ENCODE data around the gene SRPRA. TPM values are rescaled to one million over a fixed set of nuclear protein-coding genes. Genes with fewer than 3 reads are reported as not detected.

Gene SRPRA
- total and polyA plus RNA-seq, 3 experiments from 2014 or later, result 157 to 168 (median 157) TPM

DNA sequence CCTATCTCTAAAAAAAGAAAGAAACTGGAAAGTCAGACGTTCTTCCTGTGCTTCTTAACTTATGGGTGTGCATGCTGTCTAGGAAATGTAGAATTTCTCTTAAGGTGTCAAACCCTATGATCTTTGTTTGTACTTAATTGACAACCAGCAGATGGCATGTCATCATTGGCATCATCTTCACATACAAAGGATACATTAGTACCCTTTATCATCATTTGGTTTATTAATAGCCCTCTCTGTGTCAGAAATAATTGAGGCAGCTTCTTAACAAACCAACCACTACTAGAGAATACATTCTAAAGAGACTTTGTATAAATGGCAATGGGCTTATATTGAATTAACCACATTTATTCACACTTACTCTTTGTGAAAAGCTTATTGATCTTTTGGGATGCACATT lies 13.9 kb downstream of the SRPRA start:
- H3K27me3 ChIP-seq (ENCODE audit: insufficient read depth, low read length, poor library complexity, severe bottlenecking), result no peaks in the 10 kb centered on the region
- Mint-ChIP-seq H3K9me3 (no peaks in the 10 kb centered on the region), H3K27me3 (no peaks in the 10 kb centered on the region), H3K4me3 (no peak overlapping the region), H3K27ac (peak overlapping the region in 2 of 8 donors; percentile 26 to 37), H3K36me3 (peaks cover 0 to 57% (median 8%) of the 10 kb centered on the region in 3 donors), H3K4me1 (no peaks in the 10 kb centered on the region)
- H3K4me1 ChIP-seq (ENCODE audit: insufficient read depth, low read length), result no peaks in the 10 kb centered on the region
- CTCF ChIA-PET, result no interaction called here
- no peak overlapping the region for H3K4me3 ChIP-seq (ENCODE audit: low read length)
- DNase-seq, result no peak
- H3K36me3 ChIP-seq (ENCODE audit: insufficient read depth, low read length), result no peaks in the 10 kb centered on the region
- POLR2A ChIA-PET, result no interaction called here
- no peaks in the 10 kb centered on the region for H3K9me3 ChIP-seq (ENCODE audit: low read length)
- H3K27ac ChIP-seq (ENCODE audit: low read depth, low read length), result no peak overlapping the region

DNA sequence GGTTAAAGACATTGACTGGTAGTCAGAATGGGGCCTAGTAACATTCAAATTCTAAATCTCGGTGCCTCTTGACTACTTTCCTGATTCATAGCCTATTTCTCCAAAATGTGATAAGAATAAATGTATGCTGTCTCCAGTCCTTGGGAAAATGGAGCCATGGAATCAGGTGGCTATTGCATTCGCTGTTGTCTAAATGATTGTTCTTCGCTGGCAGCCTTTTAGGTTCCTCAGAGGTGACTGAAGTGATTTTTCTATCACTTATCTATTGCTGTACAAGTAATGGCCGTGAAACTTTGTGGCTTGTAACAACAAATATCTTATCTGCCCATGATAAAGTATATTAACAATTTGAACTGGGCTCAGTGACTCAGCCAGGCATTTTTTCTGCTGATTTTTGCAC lies 15.4 kb downstream of the SRPRA start:
- Mint-ChIP-seq H3K36me3 (peaks cover 0 to 56% (median 8%) of the 10 kb centered on the region in 3 donors), H3K4me1 (no peaks in the 10 kb centered on the region), H3K4me3 (no peak overlapping the region), H3K9me3 (no peaks in the 10 kb centered on the region), H3K27me3 (no peaks in the 10 kb centered on the region), H3K27ac (peak overlapping the region in 1 of 8 donors; percentile 21)
- ChIA-PET CTCF (interaction anchor here (1.0 to 1.1 kb wide), 2 partner anchors 9 to 15 kb away, joined by 3 read pairs; partner anchors contain the start of gene SRPRA), POLR2A (no interaction called here)
- no peaks in the 10 kb centered on the region for H3K27me3 ChIP-seq (ENCODE audit: insufficient read depth, low read length, poor library complexity, severe bottlenecking)
- no peaks in the 10 kb centered on the region for H3K9me3 ChIP-seq (ENCODE audit: low read length)
- H3K27ac ChIP-seq (ENCODE audit: low read depth, low read length), result no peak overlapping the region
- H3K36me3 ChIP-seq (ENCODE audit: insufficient read depth, low read length), result no peaks in the 10 kb centered on the region
- no peak for DNase-seq
- no peak overlapping the region for H3K4me3 ChIP-seq (ENCODE audit: low read length)
- H3K4me1 ChIP-seq (ENCODE audit: insufficient read depth, low read length), result no peaks in the 10 kb centered on the region

DNA sequence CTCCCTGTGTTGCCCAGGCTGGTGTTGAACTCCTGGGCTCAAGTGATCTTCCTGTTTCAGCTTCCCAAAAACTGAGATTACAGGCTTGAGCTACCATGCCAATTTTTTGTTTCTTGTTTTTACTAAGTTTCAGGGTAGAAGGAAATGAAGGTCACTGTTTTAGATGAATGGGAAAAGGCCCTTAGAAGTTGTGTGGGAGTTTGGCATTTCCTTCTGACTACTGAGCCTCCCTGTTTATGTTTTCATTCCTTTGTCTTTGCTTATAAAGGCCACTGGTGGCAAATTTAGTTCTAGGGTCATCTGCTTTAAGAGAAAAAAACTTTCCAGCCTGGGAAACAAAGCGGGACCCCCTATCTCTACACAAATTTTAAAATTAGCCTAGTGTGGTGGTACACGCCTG lies 22.1 kb downstream of the SRPRA start:
- Mint-ChIP-seq H3K4me3 (no peak overlapping the region), H3K27me3 (no peaks in the 10 kb centered on the region), H3K9me3 (no peaks in the 10 kb centered on the region), H3K36me3 (peaks cover 0 to 50% (median 10%) of the 10 kb centered on the region in 3 donors), H3K27ac (no peak overlapping the region), H3K4me1 (no peaks in the 10 kb centered on the region)
- H3K4me3 ChIP-seq (ENCODE audit: low read length), result no peak overlapping the region
- no peak overlapping the region for H3K27ac ChIP-seq (ENCODE audit: low read depth, low read length)
- no peaks in the 10 kb centered on the region for H3K27me3 ChIP-seq (ENCODE audit: insufficient read depth, low read length, poor library complexity, severe bottlenecking)
- CTCF ChIA-PET, result no interaction called here
- H3K4me1 ChIP-seq (ENCODE audit: insufficient read depth, low read length), result no peaks in the 10 kb centered on the region
- POLR2A ChIA-PET, result no interaction called here
- DNase-seq, result no peak
- H3K9me3 ChIP-seq (ENCODE audit: low read length), result no peaks in the 10 kb centered on the region
- H3K36me3 ChIP-seq (ENCODE audit: insufficient read depth, low read length), result no peaks in the 10 kb centered on the region

DNA sequence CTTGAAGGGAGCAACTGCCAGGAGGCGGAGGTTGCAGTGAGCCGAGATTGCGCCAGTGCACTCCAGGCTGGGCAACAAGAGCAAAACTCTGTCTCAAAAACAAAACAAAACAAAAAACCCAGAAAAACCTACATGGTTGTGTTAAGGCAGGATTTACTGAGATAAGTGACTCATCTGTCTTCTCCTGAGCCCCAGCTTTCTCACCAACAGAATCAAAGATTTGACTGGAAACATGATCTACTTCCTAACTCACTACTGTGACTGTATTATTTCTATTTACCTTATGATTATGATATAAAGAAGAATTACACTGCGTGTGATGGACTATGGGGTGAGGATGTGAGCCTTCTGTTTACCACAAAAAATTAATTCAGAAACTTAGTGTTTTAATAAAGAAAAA lies 35.3 kb downstream of the SRPRA start:
- Histone ChIP-seq H3K27me3 (ENCODE audit: insufficient read depth, low read length, poor library complexity, severe bottlenecking) (no peaks in the 10 kb centered on the region), H3K4me3 (ENCODE audit: low read length) (no peak overlapping the region), H3K27ac (ENCODE audit: low read depth, low read length) (no peak overlapping the region), H3K4me1 (ENCODE audit: insufficient read depth, low read length) (no peaks in the 10 kb centered on the region), H3K36me3 (ENCODE audit: insufficient read depth, low read length) (no peaks in the 10 kb centered on the region), H3K9me3 (ENCODE audit: low read length) (no peaks in the 10 kb centered on the region)
- DNase-seq, result no peak
- Mint-ChIP-seq H3K27me3 (no peaks in the 10 kb centered on the region), H3K27ac (no peak overlapping the region), H3K36me3 (peaks cover 6 to 36% (median 12%) of the 10 kb centered on the region in 3 donors), H3K4me3 (no peak overlapping the region), H3K9me3 (no peaks in the 10 kb centered on the region), H3K4me1 (peaks cover 2 to 5% (median 4%) of the 10 kb centered on the region in 3 donors)
- ChIA-PET POLR2A (no interaction called here), CTCF (no interaction called here)

DNA sequence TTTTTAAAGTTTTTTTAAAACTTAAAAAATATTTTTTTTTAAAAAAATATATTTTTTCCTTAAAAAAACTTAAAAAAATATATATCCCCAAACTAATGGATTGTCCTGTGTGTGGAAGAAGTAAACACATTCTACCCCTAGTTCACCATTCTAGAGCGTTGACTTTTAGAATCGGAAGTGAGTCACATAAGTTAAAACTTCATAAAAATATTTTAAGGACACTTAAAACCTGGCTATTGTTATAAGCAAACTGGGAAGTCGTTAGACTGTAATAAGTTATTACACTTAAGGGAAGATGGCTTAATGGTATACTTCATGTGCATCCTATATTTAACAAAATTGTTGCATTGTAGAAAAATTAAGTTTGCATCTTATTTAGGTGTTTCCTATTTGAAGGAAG lies 36.0 kb downstream of the SRPRA start:
- Mint-ChIP-seq H3K9me3 (no peaks in the 10 kb centered on the region), H3K36me3 (peaks cover 6 to 30% (median 12%) of the 10 kb centered on the region in 3 donors), H3K4me1 (peaks cover 2 to 5% (median 4%) of the 10 kb centered on the region in 3 donors), H3K4me3 (no peak overlapping the region), H3K27ac (no peak overlapping the region), H3K27me3 (no peaks in the 10 kb centered on the region)
- POLR2A ChIA-PET, result no interaction called here
- Histone ChIP-seq H3K36me3 (ENCODE audit: insufficient read depth, low read length) (no peaks in the 10 kb centered on the region), H3K27me3 (ENCODE audit: insufficient read depth, low read length, poor library complexity, severe bottlenecking) (no peaks in the 10 kb centered on the region), H3K9me3 (ENCODE audit: low read length) (no peaks in the 10 kb centered on the region), H3K4me1 (ENCODE audit: insufficient read depth, low read length) (no peaks in the 10 kb centered on the region), H3K4me3 (ENCODE audit: low read length) (no peak overlapping the region), H3K27ac (ENCODE audit: low read depth, low read length) (no peak overlapping the region)
- DNase-seq, result no peak
- CTCF ChIA-PET, result no interaction called here

DNA sequence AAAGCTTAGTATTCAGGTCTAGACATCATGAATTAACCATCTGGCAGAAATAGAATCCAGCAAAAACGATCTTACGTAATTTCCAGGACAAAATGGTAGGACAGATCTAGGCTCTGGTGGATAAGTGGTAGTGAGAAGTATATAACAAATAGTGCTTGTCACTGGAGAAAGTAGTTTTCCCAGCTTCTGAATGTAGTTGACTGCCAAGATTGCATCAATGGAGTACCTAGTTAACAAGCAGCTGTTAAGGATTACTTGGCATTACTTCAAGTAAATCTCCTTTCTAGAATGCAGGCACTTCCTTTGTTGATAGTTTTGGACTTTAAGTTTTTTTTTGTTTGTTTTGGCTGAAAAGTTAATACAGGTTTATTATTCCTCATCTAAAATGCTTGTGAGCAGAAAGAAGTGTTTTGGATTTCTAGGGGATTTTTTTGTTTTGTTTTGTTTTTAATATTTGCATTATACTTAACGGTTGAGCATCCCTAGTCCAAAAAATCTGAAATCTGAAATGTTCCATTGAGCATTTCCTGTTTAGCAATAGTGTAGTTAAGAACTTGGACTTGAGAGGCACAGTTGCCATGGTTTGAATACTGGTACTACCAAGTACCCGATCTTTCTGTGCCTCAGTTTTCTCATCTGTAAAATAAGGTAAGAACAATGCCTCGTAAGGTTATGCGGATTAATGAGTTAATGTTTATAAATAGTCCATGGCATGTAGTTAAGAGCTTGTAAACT lies 36.8 kb downstream of the SRPRA start:
- H3K27ac Mint-ChIP-seq, result peak overlapping the region in 1 of 8 donors; percentile 55
- ChIA-PET CTCF (no interaction called here), POLR2A (no interaction called here)
- peaks cover 6 to 30% (median 12%) of the 10 kb centered on the region in 3 donors for H3K36me3 Mint-ChIP-seq
- peaks cover 2 to 5% (median 4%) of the 10 kb centered on the region in 3 donors for H3K4me1 Mint-ChIP-seq
- no peak overlapping the region for H3K27ac ChIP-seq (ENCODE audit: low read depth, low read length)
- no peak for DNase-seq
- no peaks in the 10 kb centered on the region for H3K4me1 ChIP-seq (ENCODE audit: insufficient read depth, low read length)
- no peaks in the 10 kb centered on the region for H3K27me3 Mint-ChIP-seq
- H3K9me3 Mint-ChIP-seq, result no peaks in the 10 kb centered on the region
- no peak overlapping the region for H3K4me3 ChIP-seq (ENCODE audit: low read length)
- H3K9me3 ChIP-seq (ENCODE audit: low read length), result no peaks in the 10 kb centered on the region
- no peaks in the 10 kb centered on the region for H3K27me3 ChIP-seq (ENCODE audit: insufficient read depth, low read length, poor library complexity, severe bottlenecking)
- no peak overlapping the region for H3K4me3 Mint-ChIP-seq
- H3K36me3 ChIP-seq (ENCODE audit: insufficient read depth, low read length), result no peaks in the 10 kb centered on the region

DNA sequence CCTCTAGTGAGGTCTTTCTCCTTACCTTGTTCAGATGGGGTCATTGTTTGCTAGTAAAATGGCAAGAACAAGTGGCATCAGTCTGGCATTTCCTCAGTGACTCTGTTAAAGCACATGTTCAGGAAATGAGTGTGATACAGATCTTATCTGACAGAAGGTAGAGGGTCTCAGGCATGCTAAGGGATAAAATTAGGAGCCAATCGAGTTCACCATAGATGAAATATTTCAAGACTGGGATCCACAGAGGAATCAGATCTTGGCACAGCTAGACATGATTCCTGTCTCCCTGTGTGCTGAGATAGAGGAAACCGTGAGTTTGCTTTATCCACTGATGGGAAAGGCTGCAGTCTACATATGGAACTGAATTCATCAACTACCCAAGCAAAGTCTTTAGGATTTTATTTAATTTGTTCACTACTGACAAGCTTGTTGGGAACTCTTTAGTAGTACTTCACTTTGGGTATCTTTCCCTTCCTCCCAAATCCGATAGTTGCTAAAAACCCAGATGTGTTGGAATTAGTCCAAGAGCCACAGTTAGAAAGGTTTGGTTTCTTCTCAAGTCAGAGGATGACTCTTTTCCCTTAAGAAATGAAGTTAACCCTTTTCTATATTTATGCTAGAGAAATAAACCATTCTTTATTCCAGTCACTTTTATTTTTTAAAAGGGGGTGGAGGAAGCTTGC lies 38.7 kb downstream of the SRPRA start:
- POLR2A ChIA-PET, result no interaction called here
- Mint-ChIP-seq H3K9me3 (no peaks in the 10 kb centered on the region), H3K27me3 (no peaks in the 10 kb centered on the region), H3K36me3 (peaks cover 0 to 17% (median 6%) of the 10 kb centered on the region in 3 donors), H3K27ac (no peak overlapping the region), H3K4me1 (peaks cover 2 to 5% (median 4%) of the 10 kb centered on the region in 3 donors), H3K4me3 (no peak overlapping the region)
- H3K36me3 ChIP-seq (ENCODE audit: insufficient read depth, low read length), result no peaks in the 10 kb centered on the region
- CTCF ChIA-PET, result interaction anchor here (0.6 kb wide), 1 partner anchor 293 kb away, joined by 5 read pairs; no protein-coding TSS in a partner anchor
- DNase-seq, result no peak
- H3K27ac ChIP-seq (ENCODE audit: low read depth, low read length), result no peak overlapping the region
- no peak overlapping the region for H3K4me3 ChIP-seq (ENCODE audit: low read length)
- no peaks in the 10 kb centered on the region for H3K4me1 ChIP-seq (ENCODE audit: insufficient read depth, low read length)
- no peaks in the 10 kb centered on the region for H3K9me3 ChIP-seq (ENCODE audit: low read length)
- no peaks in the 10 kb centered on the region for H3K27me3 ChIP-seq (ENCODE audit: insufficient read depth, low read length, poor library complexity, severe bottlenecking)

DNA sequence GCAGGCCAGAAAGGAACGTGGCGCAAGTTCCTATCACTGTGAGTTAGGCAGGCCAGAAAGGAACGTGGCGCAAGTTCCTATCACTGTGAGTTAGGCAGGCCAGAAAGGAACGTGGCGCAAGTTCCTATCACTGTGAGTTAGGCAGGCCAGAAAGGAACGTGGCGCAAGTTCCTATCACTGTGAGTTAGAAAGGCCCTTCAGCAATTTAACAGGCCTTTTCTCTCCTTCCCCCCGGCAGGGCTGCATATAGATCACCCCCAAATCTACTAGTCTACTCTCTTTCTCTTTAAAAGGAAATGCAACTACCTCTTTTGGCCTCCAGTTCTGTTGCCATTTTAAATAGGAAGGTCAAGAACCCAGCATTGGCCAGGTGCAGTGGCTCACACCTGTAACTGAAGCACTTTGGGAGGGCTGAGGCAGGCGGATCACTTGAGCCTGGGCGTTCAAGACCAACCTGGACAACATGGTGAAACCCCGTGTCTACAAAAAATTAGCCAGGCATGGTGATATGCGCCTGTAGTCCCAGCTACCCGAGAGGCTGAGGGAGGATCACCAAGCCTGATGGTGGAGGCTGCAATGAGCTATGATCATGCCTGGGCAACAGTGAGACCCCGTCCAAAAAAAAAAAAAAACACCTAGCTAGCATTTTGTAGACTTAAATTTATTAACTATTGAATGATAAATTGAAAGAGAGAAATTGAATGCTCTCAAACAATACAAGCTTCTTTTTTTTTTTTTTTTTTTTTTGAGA lies 42.2 kb downstream of the SRPRA start:
- Histone ChIP-seq H3K36me3 (ENCODE audit: insufficient read depth, low read length) (no peaks in the 10 kb centered on the region), H3K27ac (ENCODE audit: low read depth, low read length) (no peak overlapping the region), H3K4me3 (ENCODE audit: low read length) (no peak overlapping the region), H3K4me1 (ENCODE audit: insufficient read depth, low read length) (no peaks in the 10 kb centered on the region), H3K9me3 (ENCODE audit: low read length) (no peaks in the 10 kb centered on the region), H3K27me3 (ENCODE audit: insufficient read depth, low read length, poor library complexity, severe bottlenecking) (no peaks in the 10 kb centered on the region)
- no peak overlapping the region for H3K4me3 Mint-ChIP-seq
- no peaks in the 10 kb centered on the region for H3K9me3 Mint-ChIP-seq
- no peaks in the 10 kb centered on the region for H3K27me3 Mint-ChIP-seq
- no peak for DNase-seq
- CTCF ChIA-PET, result no interaction called here
- POLR2A ChIA-PET, result interaction anchor here (0.5 to 0.7 kb wide), 2 partner anchors 12 to 142 kb away, joined by 3 to 5 read pairs; no protein-coding TSS in a partner anchor
- H3K36me3 Mint-ChIP-seq, result peaks cover 0 to 14% (median 6%) of the 10 kb centered on the region in 3 donors
- H3K27ac Mint-ChIP-seq, result peak overlapping the region in 2 of 8 donors; percentile 29 to 64
- peaks cover under 1 to 17% (median 7%) of the 10 kb centered on the region in 3 donors for H3K4me1 Mint-ChIP-seq
